ENCODE measurements around the gene KRT4. TPM values are rescaled to one million over a fixed set of nuclear protein-coding genes. Genes with fewer than 3 reads are reported as not detected.

Gene KRT4
- total RNA-seq = under 0.01 TPM in 1 of 2 replicates, not detected in the other

GRCh38 chr12:52813885-52814709 is at the start of gene KRT4:
Gene KRT4, minus strand, starts transcription at chr12:52814116. Its CDS starts 58 bp downstream, at chr12:52814058.

DNA sequence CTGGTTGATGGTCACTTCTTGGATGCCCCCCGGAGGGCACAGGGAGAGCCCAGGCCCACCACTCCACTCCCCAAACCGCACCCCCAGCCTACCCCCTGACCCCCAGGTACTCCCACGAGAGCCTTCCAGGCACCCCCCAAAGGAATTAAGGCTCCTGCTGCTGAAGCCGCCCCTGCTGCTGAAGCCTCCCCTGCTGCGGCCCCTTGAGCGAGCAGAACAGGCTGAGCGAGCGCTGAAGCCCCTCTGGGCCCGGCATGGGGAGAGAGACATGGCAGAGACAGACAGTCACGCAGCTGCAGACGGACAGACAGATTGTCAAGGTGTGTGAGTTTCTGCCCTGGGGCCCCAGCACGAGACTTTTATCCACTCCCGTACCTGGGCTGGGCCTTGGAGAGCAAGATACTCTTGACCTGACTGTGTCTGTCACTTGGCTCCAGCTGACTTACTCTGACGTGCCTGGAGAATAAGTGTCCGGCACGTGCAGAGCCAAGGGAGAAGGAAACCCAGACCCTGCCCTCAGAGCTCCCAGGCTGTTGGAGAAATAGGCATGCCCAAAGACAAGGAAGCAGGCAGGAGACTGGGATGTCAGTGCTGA is 34.8 kb upstream of the KRT4 start, which contains the start of gene KRT78:
Gene KRT78 (minus strand): TSS at position 334 of the 595 bp plus-strand sequence. CDS start 64 bp downstream, at position 270.

DNA sequence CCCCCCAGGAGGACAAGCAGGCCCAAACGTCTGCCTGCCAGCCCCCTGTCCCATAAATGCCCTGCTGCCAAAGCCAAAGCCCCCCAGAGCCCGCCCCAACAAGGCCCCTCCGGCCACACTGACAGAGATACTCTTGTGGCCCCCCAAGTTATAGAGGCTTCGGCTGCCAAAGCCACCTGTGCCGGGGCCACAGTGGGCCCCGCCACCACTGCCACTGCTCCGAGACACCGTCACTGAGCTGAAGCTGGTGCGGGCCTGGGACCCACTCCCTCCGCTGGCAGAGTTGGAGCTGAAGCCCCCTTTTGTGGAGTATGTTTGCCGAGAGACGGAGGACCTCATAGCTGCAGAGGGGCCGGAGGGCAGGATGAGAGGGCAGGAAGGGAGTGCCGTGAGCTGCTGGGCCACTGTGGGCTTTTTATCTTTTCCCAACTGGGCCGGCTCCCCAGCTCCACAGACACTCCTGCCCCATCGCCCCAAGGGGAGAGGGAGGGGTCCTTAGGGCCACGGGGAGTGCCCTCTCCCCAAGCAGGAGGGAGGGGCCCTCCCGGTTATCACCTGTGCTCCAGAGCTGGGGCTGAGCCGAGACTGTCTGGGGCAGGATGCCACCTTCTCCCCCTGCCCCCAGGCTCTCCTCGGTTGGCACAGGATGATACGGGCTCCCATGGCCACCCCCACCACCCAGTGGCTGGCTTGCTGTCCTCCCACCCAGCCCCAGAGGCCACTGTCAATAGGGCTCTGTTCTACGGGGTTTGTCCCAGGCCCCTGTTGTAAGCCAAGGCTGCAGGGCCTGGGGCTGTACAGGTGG is 20.2 kb upstream of the KRT4 start, which contains the start of gene KRT79:
Gene KRT79 (minus strand): TSS at position 390 of the 805 bp plus-strand sequence. CDS start 51 bp downstream, at position 339.

GRCh38 chr12:52795694-52796428 is 18.1 kb downstream of the KRT4 start, which contains the start of gene KRT3:
Gene KRT3, minus strand, starts transcription at chr12:52796117. Its CDS starts 75 bp downstream, at chr12:52796042.

DNA sequence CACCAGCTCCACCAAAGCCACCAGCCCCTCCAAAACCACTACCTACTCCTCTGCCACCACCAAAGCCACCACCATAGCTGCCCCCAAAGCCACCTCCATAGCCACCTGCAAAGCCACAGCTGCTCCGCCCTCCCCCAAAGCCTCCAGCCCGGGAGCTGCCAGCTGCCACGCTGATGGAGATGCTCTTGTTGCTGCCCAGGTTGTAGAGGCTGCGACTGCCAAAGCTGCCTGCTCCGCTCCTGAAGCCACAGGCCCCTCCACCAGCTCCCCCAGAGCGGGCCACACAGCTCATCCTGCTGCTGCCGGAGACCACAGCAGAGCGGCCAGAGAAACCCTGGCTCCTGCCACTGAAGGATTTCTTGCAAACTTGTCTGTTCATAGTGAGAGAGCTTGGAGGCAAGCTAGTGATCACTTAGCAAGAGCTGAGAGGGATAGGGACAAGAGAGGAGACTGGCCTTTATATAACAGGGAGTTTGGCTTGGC is 37.0 kb downstream of the KRT4 start, which contains the start of gene KRT76:
Gene KRT76 (minus strand): TSS at position 433 of the 483 bp plus-strand sequence. CDS start 54 bp downstream, at position 379.

Other genes with a start within 250 kb of the KRT4 start
- gene KRT74, start 240.3 kb downstream of the KRT4 start, total RNA-seq = not detected in 2 replicates
- not detected in 2 replicates for gene KRT72, start 212.7 kb downstream of the KRT4 start, total RNA-seq
- not detected in 2 replicates for gene KRT73, start 195.6 kb downstream of the KRT4 start, total RNA-seq
- not detected in 2 replicates for gene KRT2, start 161.9 kb downstream of the KRT4 start, total RNA-seq
- gene KRT1, start 133.7 kb downstream of the KRT4 start, total RNA-seq = not detected in 2 replicates
- not detected in 2 replicates for gene KRT77, start 110.6 kb downstream of the KRT4 start, total RNA-seq
- not detected in 2 replicates for gene KRT76, start 36.8 kb downstream of the KRT4 start, total RNA-seq
- not detected in 2 replicates for gene KRT3, start 18.0 kb downstream of the KRT4 start, total RNA-seq
- gene KRT79, start 20.2 kb upstream of the KRT4 start, total RNA-seq = not detected in 2 replicates
- gene KRT78, start 34.9 kb upstream of the KRT4 start, total RNA-seq = not detected in 2 replicates
- 7.7 and 9.7 TPM in 2 replicates for gene KRT8, start 91.0 kb upstream of the KRT4 start, total RNA-seq
- 34.6 and 35.4 TPM in 2 replicates for gene KRT18, start 135.0 kb upstream of the KRT4 start, total RNA-seq
- gene EIF4B, start 192.3 kb upstream of the KRT4 start, total RNA-seq = 985 and 1,506 TPM in 2 replicates
- gene TNS2, start 235.9 kb upstream of the KRT4 start, total RNA-seq = 27.6 and 30.5 TPM in 2 replicates